HepG2 (cell line): Measurements from ENCODE around the gene RASIP1. TPM values are rescaled to one million over a fixed set of nuclear protein-coding genes. Genes with fewer than 3 reads are reported as not detected.

ENCODE experiments used
- ADNP ChIP-seq: sonication (generic); formaldehyde crosslinking; IDR thresholded peaks from 2 replicates; pipeline ENCODE4 v1.4.0; 2020; ENCODE audit warnings: missing genetic modification reagents
- CENPX ChIP-seq: sonication (generic); formaldehyde crosslinking; IDR thresholded peaks from 2 replicates; pipeline ENCODE4 v1.9.0; 2021; ENCODE audit warnings: mild to moderate bottlenecking, missing genetic modification reagents, moderate library complexity
- FUBP1 ChIP-seq: sonication (generic); formaldehyde crosslinking; IDR thresholded peaks from 2 replicates; pipeline ENCODE4 v1.5.1; 2020; ENCODE audit warnings: missing genetic modification reagents, mild to moderate bottlenecking, borderline replicate concordance
- HBP1 ChIP-seq: IDR thresholded peaks from 2 replicates; pipeline ENCODE4 v1.6.1; 2016; ENCODE audit warnings: low read depth, control low read depth
- JARID2 ChIP-seq: sonication (generic); formaldehyde crosslinking; IDR thresholded peaks from 2 replicates; pipeline ENCODE4 v1.8.1; 2023; ENCODE audit warnings: missing genetic modification reagents, inconsistent platforms; ENCODE audit not compliant: insufficient replicate concordance
- JUND ChIP-seq: sonication (generic); formaldehyde crosslinking; IDR thresholded peaks from 2 replicates; pipeline ENCODE4 v1.8.0; 2022; ENCODE audit warnings: mild to moderate bottlenecking, missing genetic modification reagents
- KDM6A ChIP-seq: IDR thresholded peaks from 2 replicates; pipeline ENCODE4 v1.6.1; 2016; ENCODE audit warnings: low read depth
- RAD51 ChIP-seq: fragments of 450-650 bp; IDR thresholded peaks from 2 replicates; pipeline ENCODE4 v1.6.1; 2016; ENCODE audit warnings: borderline replicate concordance
- SALL1 ChIP-seq: sonication (generic); formaldehyde crosslinking; IDR thresholded peaks from 2 replicates; pipeline ENCODE4 v1.8.0; 2022; ENCODE audit warnings: mild to moderate bottlenecking, missing genetic modification reagents
- SIX4 ChIP-seq: sonication (generic); formaldehyde crosslinking; IDR thresholded peaks from 2 replicates; pipeline ENCODE4 v1.4.0; 2020; ENCODE audit warnings: missing genetic modification reagents
- TFAP4 ChIP-seq: sonication (generic); IDR thresholded peaks from 2 replicates; pipeline ENCODE4 v1.6.1; 2016; ENCODE audit warnings: low read depth, borderline replicate concordance
- ZBTB42 ChIP-seq: sonication (generic); formaldehyde crosslinking; IDR thresholded peaks from 2 replicates; pipeline ENCODE4 v1.5.0; 2020; ENCODE audit warnings: mild to moderate bottlenecking, missing genetic modification reagents
- ZFP82 ChIP-seq: sonication (generic); formaldehyde crosslinking; IDR thresholded peaks from 2 replicates; pipeline ENCODE4 v1.5.1; 2020; ENCODE audit warnings: mild to moderate bottlenecking, missing genetic modification reagents, borderline replicate concordance
- ZIK1 ChIP-seq: sonication (generic); formaldehyde crosslinking; IDR thresholded peaks from 2 replicates; pipeline ENCODE4 v1.5.0; 2020; ENCODE audit warnings: mild to moderate bottlenecking, low read depth, missing genetic modification reagents, borderline replicate concordance
- ZNF121 ChIP-seq: sonication (generic); formaldehyde crosslinking; IDR thresholded peaks from 2 replicates; pipeline ENCODE4 v1.5.0; 2020; ENCODE audit warnings: mild to moderate bottlenecking, missing genetic modification reagents
- ZNF883 ChIP-seq: sonication (generic); formaldehyde crosslinking; IDR thresholded peaks from 2 replicates; pipeline ENCODE4 v1.5.1; 2020; ENCODE audit warnings: mild to moderate bottlenecking, missing genetic modification reagents; ENCODE audit errors: not compliant biosample characterization
- polyA plus RNA-seq, 8 experiments: library from polyadenylated mRNA; depleted of rRNA in 3 of 8; stranded (reverse) in 7 of 8; unstranded in 1 of 8; fragments of >200 nt; fragmentation: Illumina TruSeq in 4 of 8; extraction: Trizol in 4 of 8; gene quantifications; 2 replicates each; pipeline versions ENCODE4 v1.2.1 to v1.2.3, GENCODE V29; 2011 to 2016; ENCODE audit warnings: low read depth in 4 of 8, missing spikeins in 1 of 8, mixed read lengths in 1 of 8; ENCODE audit not compliant: insufficient read depth in 1 of 8
- total RNA-seq, 5 experiments: library from RNA; depleted of rRNA; stranded (reverse); fragments of >200 nt; fragmentation: Illumina TruSeq; extraction: Trizol; gene quantifications; 2 replicates each; pipeline ENCODE4 v1.2.3, GENCODE V29; 2016; ENCODE audit warnings: low read depth in 1 of 5
- TF ChIP-seq, protein P1 (sequence below): IDR thresholded peaks from 2 replicates; pipeline ENCODE4 v1.6.1; 2016
- TF ChIP-seq, protein P2 (sequence below): sonication (generic); formaldehyde crosslinking; IDR thresholded peaks from 2 replicates; pipeline ENCODE4 v1.4.0; 2020; ENCODE audit warnings: missing genetic modification reagents, borderline replicate concordance
- TF ChIP-seq, protein P3 (sequence below): sonication (generic); formaldehyde crosslinking; IDR thresholded peaks from 2 replicates; pipeline ENCODE4; 2020; ENCODE audit warnings: missing genetic modification reagents, mild to moderate bottlenecking, borderline replicate concordance

RASIP1 gene
- total and polyA plus RNA-seq, 2 of the 13 experiments (the other 11 are each of a cell fraction or from before 2014, with no cell fraction given), result 0.44 to 0.58 TPM

DNA sequence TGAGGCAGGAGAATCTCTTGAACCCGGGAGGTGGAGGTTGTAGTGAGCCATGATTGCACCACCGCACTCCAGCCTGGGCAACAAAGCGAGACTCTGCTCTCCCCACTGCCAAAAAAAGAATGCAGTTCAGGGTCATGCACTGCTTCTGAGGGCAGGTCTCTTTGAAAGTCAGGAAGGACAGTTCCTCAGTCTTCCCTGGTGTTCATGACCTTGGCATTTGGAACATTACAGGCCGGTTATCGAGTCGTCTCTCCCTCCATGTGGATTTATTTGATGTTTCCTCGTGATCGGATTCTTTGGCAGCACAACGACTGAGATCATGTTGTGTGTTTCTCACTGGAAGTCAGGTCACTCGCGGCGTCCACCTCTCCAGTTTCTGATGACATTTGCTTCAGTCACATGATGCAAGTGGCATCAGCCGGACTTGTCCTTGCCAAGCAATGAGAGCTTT, 32.1 kb upstream of the RASIP1 start (continued):
- TF ChIP-seq ZIK1 (CRISPR knock-in tag) (no peak), ZFP82 (no peak), SIX4 (no peak), ADNP (no peak; the same call in 1 of the 2 replicates), RAD51 (peak; percentile 62; the same call in 1 of the 2 replicates), FUBP1 (CRISPR knock-in tag) (no peak), KDM6A (CRISPR knock-in tag) (0 out of 2 replicates have a peak, but pooled peaks have one; percentile 21), JUND (CRISPR knock-in tag) (no peak), JARID2 (no peak), SALL1 (CRISPR knock-in tag) (peak; percentile 63), ZBTB42 (no peak), ZNF121 (CRISPR knock-in tag) (peak; percentile 99), HBP1 (CRISPR knock-in tag) (peak; percentile 45; the same call in 1 of the 2 replicates), CENPX (no peak), ZNF883 (no peak), TFAP4 (no peak)
- TF ChIP-seq, protein P1, sequence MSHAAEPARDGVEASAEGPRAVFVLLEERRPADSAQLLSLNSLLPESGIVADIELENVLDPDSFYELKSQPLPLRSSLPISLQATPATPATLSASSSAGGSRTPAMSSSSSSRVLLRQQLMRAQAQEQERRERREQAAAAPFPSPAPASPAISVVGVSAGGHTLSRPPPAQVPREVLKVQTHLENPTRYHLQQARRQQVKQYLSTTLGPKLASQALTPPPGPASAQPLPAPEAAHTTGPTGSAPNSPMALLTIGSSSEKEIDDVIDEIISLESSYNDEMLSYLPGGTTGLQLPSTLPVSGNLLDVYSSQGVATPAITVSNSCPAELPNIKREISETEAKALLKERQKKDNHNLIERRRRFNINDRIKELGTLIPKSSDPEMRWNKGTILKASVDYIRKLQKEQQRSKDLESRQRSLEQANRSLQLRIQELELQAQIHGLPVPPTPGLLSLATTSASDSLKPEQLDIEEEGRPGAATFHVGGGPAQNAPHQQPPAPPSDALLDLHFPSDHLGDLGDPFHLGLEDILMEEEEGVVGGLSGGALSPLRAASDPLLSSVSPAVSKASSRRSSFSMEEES (CRISPR knock-in tag), result peak; percentile 97
- TF ChIP-seq, protein P2, sequence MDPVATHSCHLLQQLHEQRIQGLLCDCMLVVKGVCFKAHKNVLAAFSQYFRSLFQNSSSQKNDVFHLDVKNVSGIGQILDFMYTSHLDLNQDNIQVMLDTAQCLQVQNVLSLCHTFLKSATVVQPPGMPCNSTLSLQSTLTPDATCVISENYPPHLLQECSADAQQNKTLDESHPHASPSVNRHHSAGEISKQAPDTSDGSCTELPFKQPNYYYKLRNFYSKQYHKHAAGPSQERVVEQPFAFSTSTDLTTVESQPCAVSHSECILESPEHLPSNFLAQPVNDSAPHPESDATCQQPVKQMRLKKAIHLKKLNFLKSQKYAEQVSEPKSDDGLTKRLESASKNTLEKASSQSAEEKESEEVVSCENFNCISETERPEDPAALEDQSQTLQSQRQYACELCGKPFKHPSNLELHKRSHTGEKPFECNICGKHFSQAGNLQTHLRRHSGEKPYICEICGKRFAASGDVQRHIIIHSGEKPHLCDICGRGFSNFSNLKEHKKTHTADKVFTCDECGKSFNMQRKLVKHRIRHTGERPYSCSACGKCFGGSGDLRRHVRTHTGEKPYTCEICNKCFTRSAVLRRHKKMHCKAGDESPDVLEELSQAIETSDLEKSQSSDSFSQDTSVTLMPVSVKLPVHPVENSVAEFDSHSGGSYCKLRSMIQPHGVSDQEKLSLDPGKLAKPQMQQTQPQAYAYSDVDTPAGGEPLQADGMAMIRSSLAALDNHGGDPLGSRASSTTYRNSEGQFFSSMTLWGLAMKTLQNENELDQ (CRISPR knock-in tag), result no peak
- TF ChIP-seq, protein P3, sequence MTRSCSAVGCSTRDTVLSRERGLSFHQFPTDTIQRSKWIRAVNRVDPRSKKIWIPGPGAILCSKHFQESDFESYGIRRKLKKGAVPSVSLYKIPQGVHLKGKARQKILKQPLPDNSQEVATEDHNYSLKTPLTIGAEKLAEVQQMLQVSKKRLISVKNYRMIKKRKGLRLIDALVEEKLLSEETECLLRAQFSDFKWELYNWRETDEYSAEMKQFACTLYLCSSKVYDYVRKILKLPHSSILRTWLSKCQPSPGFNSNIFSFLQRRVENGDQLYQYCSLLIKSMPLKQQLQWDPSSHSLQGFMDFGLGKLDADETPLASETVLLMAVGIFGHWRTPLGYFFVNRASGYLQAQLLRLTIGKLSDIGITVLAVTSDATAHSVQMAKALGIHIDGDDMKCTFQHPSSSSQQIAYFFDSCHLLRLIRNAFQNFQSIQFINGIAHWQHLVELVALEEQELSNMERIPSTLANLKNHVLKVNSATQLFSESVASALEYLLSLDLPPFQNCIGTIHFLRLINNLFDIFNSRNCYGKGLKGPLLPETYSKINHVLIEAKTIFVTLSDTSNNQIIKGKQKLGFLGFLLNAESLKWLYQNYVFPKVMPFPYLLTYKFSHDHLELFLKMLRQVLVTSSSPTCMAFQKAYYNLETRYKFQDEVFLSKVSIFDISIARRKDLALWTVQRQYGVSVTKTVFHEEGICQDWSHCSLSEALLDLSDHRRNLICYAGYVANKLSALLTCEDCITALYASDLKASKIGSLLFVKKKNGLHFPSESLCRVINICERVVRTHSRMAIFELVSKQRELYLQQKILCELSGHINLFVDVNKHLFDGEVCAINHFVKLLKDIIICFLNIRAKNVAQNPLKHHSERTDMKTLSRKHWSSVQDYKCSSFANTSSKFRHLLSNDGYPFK (CRISPR knock-in tag), result no peak
